Cardiac fibroblast (primary cell): ENCODE measurements around the gene ZNF436.

Source experiments
- DNase-seq, 2 donors: peaks; one replicate each; pipeline versions ENCODE4 v3.0.0 to v3.0.0-alpha.2; 2010; ENCODE audit warnings: low read depth in 2 of 2
- H3K4me3 ChIP-seq, 2 donors: replicated peaks in 1 of 2; 1 replicate in 1 of 2; 2 replicates in 1 of 2; pipeline ENCODE4 v1.5.1; 2011; ENCODE audit warnings: low read depth in 2 of 2, low read length in 2 of 2, mild to moderate bottlenecking in 2 of 2, moderate library complexity in 1 of 2
- TF ChIP-seq, protein P1 (sequence below): IDR thresholded peaks from one replicate; pipeline ENCODE4 v1.5.1; 2011; ENCODE audit warnings: low read depth, mild to moderate bottlenecking, low read length, inconsistent platforms

Gene ZNF436

DNA sequence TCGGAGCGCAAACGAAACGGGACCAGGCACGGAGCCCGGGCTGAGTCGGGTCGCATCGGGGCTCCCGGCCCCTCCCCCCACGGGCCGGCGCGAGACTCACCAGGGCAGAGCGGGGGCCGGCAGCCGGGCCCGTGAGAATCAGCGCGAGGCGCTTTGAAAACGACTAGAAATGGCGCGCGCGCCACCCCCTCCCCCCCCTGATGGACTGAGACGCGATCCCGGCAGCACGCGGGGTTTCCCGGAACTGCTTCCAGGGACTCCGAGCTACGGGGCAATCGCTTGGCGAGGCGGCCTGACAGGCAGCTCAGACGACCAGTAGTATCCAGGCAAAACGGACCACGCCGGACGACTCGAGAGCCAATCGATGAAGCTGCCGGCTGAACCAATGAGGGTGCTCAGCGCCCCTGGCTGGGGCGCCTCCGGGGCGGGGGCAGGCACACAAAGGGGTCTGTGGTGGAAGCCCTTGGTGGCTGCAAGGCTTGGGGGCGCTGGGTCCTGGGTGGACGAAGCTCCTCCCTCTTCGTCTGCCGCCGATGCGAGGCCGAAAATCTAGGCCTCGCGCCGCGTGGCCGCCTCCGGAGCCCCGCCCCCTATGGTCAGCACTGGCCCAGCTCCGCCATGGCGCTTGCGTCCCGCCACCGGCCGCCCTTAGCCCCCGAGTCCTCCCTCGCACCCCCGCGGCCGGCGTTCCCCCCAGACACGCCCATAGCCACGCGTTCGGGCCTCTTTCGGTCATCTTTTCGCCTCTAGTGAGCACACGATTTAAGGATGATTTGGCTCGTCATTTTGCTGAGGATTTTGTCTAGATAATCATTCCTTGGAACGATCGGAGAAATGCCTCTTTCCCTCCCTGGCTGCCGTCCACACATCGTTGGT lies 25.3 kb downstream of the ZNF436 start, which contains the start of gene HNRNPR:
Gene HNRNPR (minus strand): TSS at position 174 of the 876 bp plus-strand sequence. CDS start 3,276 bp downstream, outside the sequence.
- TF ChIP-seq, protein P1, sequence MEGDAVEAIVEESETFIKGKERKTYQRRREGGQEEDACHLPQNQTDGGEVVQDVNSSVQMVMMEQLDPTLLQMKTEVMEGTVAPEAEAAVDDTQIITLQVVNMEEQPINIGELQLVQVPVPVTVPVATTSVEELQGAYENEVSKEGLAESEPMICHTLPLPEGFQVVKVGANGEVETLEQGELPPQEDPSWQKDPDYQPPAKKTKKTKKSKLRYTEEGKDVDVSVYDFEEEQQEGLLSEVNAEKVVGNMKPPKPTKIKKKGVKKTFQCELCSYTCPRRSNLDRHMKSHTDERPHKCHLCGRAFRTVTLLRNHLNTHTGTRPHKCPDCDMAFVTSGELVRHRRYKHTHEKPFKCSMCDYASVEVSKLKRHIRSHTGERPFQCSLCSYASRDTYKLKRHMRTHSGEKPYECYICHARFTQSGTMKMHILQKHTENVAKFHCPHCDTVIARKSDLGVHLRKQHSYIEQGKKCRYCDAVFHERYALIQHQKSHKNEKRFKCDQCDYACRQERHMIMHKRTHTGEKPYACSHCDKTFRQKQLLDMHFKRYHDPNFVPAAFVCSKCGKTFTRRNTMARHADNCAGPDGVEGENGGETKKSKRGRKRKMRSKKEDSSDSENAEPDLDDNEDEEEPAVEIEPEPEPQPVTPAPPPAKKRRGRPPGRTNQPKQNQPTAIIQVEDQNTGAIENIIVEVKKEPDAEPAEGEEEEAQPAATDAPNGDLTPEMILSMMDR: no peak
- DNase-seq: peak; percentile 100
- H3K4me3 ChIP-seq: peak within 1 kb of the TSS; percentile 64 to 77

GRCh38 chr1:23343221-23344110 lies 26.2 kb downstream of the ZNF436 start:
- DNase-seq: peak; percentile 46 to 84
- peak overlapping the region; percentile 64 to 77 for H3K4me3 ChIP-seq
- TF ChIP-seq, protein P1: no peak

DNA sequence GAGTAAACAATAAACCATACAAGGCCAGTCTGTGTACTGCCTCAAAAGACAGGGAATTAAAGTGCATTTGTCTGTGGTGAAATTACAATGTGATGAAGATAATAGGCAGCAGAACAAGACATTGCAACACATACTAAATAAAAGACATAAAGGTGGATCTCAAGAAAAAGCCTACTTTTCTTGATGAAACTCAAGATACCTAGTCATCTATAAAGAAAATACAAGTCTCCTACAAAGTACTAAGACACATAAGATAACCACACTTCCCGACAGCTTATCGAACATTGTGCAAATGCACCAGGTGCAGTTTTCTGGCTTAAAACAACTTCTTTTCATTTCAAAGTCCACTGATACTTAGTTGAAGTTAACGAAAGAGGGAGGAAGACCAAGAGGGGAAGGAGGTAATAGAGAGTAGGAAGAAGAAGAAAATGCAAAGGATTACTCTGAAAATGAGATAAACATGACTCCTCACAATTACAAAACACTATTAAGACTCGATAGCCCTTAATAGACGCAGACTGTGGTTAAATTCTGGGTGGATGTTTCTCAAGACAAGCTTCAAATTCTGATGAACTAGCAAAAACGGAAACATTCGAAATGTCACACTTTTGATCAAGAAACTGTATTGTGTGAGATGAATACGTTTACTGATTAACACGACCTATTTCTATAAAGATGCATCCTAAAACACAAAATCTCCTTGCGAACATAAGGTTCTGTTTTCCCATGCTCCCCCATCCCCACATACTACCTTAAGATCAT lies 27.5 kb downstream of the ZNF436 start:
- DNase-seq: peak; percentile 24 to 32
- peak overlapping the region; percentile 64 to 77 for H3K4me3 ChIP-seq
- TF ChIP-seq, protein P1: no peak

DNA sequence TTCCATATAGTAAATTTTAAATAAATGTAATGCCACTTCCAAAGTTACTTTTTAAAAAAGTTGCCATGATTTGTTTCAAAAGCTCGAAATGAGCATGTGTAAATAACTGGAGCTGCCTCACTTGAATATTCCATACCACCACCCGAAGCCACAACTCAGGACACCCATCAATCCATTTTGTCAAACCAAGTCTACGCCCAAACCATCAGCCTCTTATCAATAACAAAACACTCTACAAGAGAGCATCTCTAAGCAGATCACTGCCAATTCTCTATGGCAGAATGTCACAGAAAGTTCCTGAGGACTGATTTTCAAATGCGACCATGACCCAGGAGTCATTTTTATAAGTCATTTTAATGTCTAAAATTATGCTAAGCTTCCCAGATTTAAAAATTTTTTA lies 30.0 kb downstream of the ZNF436 start:
- TF ChIP-seq, protein P1: no peak
- DNase-seq: no peak
- H3K4me3 ChIP-seq: no peak overlapping the region

DNA sequence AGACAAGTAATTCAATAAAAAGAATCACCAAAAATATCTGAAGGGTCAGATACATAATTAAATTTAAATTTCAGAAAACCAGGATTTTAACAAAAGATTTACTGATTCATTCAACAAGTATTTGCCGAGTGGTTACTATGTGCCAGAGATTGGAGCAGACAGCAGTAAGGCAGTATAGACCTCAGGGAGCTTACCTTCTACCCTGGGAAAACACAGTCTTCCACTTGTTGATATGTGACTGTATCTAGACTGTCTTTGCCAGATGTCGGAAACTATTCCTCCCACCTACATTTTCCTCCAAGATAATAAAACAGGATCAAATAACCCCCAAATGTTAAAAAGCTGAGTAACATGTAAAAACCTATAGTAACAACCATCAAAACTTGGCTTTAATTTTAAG lies 31.8 kb downstream of the ZNF436 start:
- TF ChIP-seq, protein P1: no peak
- no peak overlapping the region for H3K4me3 ChIP-seq
- DNase-seq: peak; percentile 10 to 17

DNA sequence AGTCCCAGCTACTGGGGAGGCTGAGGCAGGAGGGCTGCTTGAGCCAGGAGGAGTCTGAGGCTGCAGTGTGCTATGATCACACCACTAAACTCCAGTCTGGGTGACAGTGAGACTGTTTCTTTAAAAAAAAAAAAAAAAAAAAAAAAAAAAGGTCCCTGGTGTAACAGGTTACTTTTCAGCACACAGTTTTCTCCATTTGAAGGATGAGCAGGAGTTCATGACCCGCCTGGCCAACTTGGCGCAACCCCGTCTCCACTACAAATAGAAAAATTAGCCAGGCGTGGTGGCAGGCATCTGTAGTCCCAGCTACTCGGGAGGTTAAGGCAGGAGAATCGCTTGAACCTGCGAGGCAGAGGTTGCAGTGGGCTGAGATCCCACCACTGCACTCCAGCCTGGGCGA lies 37.9 kb downstream of the ZNF436 start:
- TF ChIP-seq, protein P1: no peak
- H3K4me3 ChIP-seq: no peak overlapping the region
- DNase-seq: no peak
